Ascending aorta (tissue), 2 donors: Measurements from ENCODE around the gene HOXA13. TPM values are rescaled to one million over a fixed set of nuclear protein-coding genes. Genes with fewer than 3 reads are reported as not detected.

Source experiments
- DNase-seq, 2 donors: peaks; one replicate each; pipeline ENCODE4 v3.0.0-alpha.2; 2019; ENCODE audit warnings: low spot score in 2 of 2
- H3K27ac ChIP-seq, 2 donors: fragments of 200-600 bp; sonication (generic); one replicate each; pipeline ENCODE4 v1.5.1; 2016 to 2017; ENCODE audit warnings: mild to moderate bottlenecking in 1 of 2
- H3K27me3 ChIP-seq: fragments of 200-600 bp; sonication (generic); one replicate; pipeline ENCODE4 v1.5.1; 2017
- H3K36me3 ChIP-seq, 2 donors: fragments of 200-600 bp; sonication (generic); one replicate each; pipeline ENCODE4 v1.5.1; 2016
- H3K4me1 ChIP-seq, 2 donors: fragments of 200-600 bp; sonication (generic); one replicate each; pipeline ENCODE4 v1.5.1; 2016 to 2017; ENCODE audit warnings: mild to moderate bottlenecking in 1 of 2
- H3K4me3 ChIP-seq, 2 donors: fragments of 200-600 bp; sonication (generic); one replicate each; pipeline ENCODE4 v1.5.1; 2016 to 2017; ENCODE audit warnings: mild to moderate bottlenecking in 1 of 2
- H3K9me3 ChIP-seq, 2 donors: fragments of 200-600 bp; sonication (generic); one replicate each; pipeline ENCODE4 v1.5.1; 2016
- CTCF ChIP-seq, 3 experiments: fragments of 200-600 bp in 2 of 3; fragments of 450-650 bp in 1 of 3; sonication (generic) in 2 of 3; IDR thresholded peaks; one replicate each; pipeline ENCODE4 v1.5.1; 2016 to 2019; ENCODE audit warnings: antibody characterized with exemption in 3 of 3, mild to moderate bottlenecking in 1 of 3, moderate library complexity in 1 of 3
- intact Hi-C: fragments of 100-400 bp; cut with DNase I; formaldehyde crosslinking; loops from one replicate; pipeline ENCODE4 v1.15.1; 2023
- total RNA-seq: library from RNA; depleted of rRNA; stranded (reverse); fragments of >200 nt; gene quantifications from one replicate; pipeline ENCODE4 v1.1.0, GENCODE V29; 2016

The HOXA13 gene
- total RNA-seq, 1 donor from 2014 or later, result not detected

GRCh38 chr7:27205325-27206280 is 5.7 kb upstream of the HOXA13 start:
- TF ChIP-seq CTCF (IDR thresholded peaks at IDR 0.05), result no peak
- no peak for DNase-seq
- Histone ChIP-seq H3K9me3 (no peaks in the 10 kb centered on the region), H3K4me3 (peak overlapping the region in 1 of 2 donors; percentile 45), H3K27me3 (peaks cover 49% of the 10 kb centered on the region), H3K4me1 (peaks cover 10 to 11% of the 10 kb centered on the region in 2 donors), H3K36me3 (no peaks in the 10 kb centered on the region), H3K27ac (no peak overlapping the region)
- intact Hi-C loops, result loop anchor here (10.0 kb wide), 1 partner anchor 369 kb away; no protein-coding TSS in a partner anchor

- intact Hi-C loops, result loop anchor here (5.0 to 10.0 kb wide), 2 partner anchors 370 to 817 kb away; no protein-coding TSS in a partner anchor
- Histone ChIP-seq H3K4me1 (peaks cover 14 to 15% of the 10 kb centered on the region in 2 donors), H3K4me3 (peak overlapping the region in 1 of 2 donors; percentile 45), H3K36me3 (no peaks in the 10 kb centered on the region), H3K9me3 (no peaks in the 10 kb centered on the region), H3K27ac (no peak overlapping the region), H3K27me3 (peaks cover 54% of the 10 kb centered on the region)
- TF ChIP-seq CTCF (IDR thresholded peaks at IDR 0.05), result no peak
- DNase-seq, result no peak
These were observed 5.0 kb upstream of the HOXA13 start for GRCh38 chr7:27204851-27205322.

GRCh38 chr7:27203964-27204594 is 4.2 kb upstream of the HOXA13 start:
- peaks cover 56% of the 10 kb centered on the region for H3K27me3 ChIP-seq

GRCh38 chr7:27203365-27203953 is 3.6 kb upstream of the HOXA13 start:
- DNase-seq, result peak in 1 of 2 donors; percentile 46
- no peak overlapping the region for H3K27ac ChIP-seq
- TF ChIP-seq CTCF (IDR thresholded peaks at IDR 0.05), result no peak
- no peak overlapping the region for H3K4me3 ChIP-seq
- peaks cover 17 to 21% of the 10 kb centered on the region in 2 donors for H3K4me1 ChIP-seq
- peaks cover 63% of the 10 kb centered on the region for H3K27me3 ChIP-seq
- no peaks in the 10 kb centered on the region for H3K9me3 ChIP-seq
- intact Hi-C loops, result loop anchor here (5.0 to 10.0 kb wide), 2 partner anchors 371 to 819 kb away; no protein-coding TSS in a partner anchor
- no peaks in the 10 kb centered on the region for H3K36me3 ChIP-seq

More at GRCh38 chr7:27203964-27204594, 4.2 kb upstream of the HOXA13 start:
- TF ChIP-seq CTCF (IDR thresholded peaks at IDR 0.05), result no peak
- intact Hi-C loops, result loop anchor here (5.0 to 10.0 kb wide), 2 partner anchors 371 to 818 kb away; no protein-coding TSS in a partner anchor
- Histone ChIP-seq H3K9me3 (no peaks in the 10 kb centered on the region), H3K27ac (no peak overlapping the region), H3K36me3 (no peaks in the 10 kb centered on the region), H3K4me3 (no peak overlapping the region), H3K4me1 (peaks cover 16 to 18% of the 10 kb centered on the region in 2 donors)
- no peak for DNase-seq

GRCh38 chr7:27202862-27203134 is 2.9 kb upstream of the HOXA13 start:
- Histone ChIP-seq H3K27me3 (peaks cover 69% of the 10 kb centered on the region), H3K27ac (no peak overlapping the region), H3K36me3 (no peaks in the 10 kb centered on the region)

More at GRCh38 chr7:27202862-27203134, 2.9 kb upstream of the HOXA13 start:
- peaks cover 20 to 21% of the 10 kb centered on the region in 2 donors for H3K4me1 ChIP-seq
- no peak for TF ChIP-seq CTCF (IDR thresholded peaks at IDR 0.05)
- intact Hi-C loops, result loop anchor here (5.0 to 10.0 kb wide), 2 partner anchors 372 to 820 kb away; no protein-coding TSS in a partner anchor
- no peaks in the 10 kb centered on the region for H3K9me3 ChIP-seq
- no peak for DNase-seq
- no peak overlapping the region for H3K4me3 ChIP-seq
